GM23338 (cell line): ENCODE measurements around the gene GBX1. TPM values are rescaled to one million over a fixed set of nuclear protein-coding genes. Genes with fewer than 3 reads are reported as not detected.

Source experiments
- ATAC-seq: fragments of 200-7000 bp; cut with Tn5 transposase; 3 replicates; pipeline ENCODE4 v1.9.1; 2020
- DNase-seq: peaks from one replicate; pipeline ENCODE4 v3.0.0-alpha.2; 2015; ENCODE audit warnings: low spot score
- H2AFZ ChIP-seq: fragments of 200-600 bp; sonication (generic); 2 replicates; pipeline ENCODE4 v1.8.0; 2016; ENCODE audit warnings: antibody characterized with exemption, mild to moderate bottlenecking, moderate library complexity
- H3F3A ChIP-seq: fragments of 200-600 bp; sonication (generic); replicated peaks from 2 replicates; pipeline ENCODE4 v1.8.0; 2017; ENCODE audit warnings: antibody characterized with exemption, mixed run types, low read depth
- H3K27ac ChIP-seq: fragments of 200-600 bp; sonication (generic); 2 replicates; pipeline ENCODE4 v1.6.1; 2016; ENCODE audit warnings: low read depth
- H3K27me3 ChIP-seq: fragments of 200-600 bp; sonication (generic); 2 replicates; pipeline ENCODE4 v1.8.0; 2016; ENCODE audit warnings: mild to moderate bottlenecking, mixed run types, moderate library complexity; ENCODE audit not compliant: insufficient read depth
- H3K36me3 ChIP-seq: fragments of 200-600 bp; sonication (generic); 2 replicates; pipeline ENCODE4 v1.8.0; 2016; ENCODE audit warnings: mild to moderate bottlenecking; ENCODE audit not compliant: insufficient read depth
- H3K4me1 ChIP-seq: fragments of 200-600 bp; sonication (generic); 2 replicates; pipeline ENCODE4 v1.8.0; 2016; ENCODE audit warnings: mild to moderate bottlenecking, moderate library complexity; ENCODE audit not compliant: insufficient read depth
- H3K4me2 ChIP-seq: fragments of 200-600 bp; sonication (generic); 2 replicates; pipeline ENCODE4 v1.7.1; 2017; ENCODE audit warnings: mixed run types
- H3K4me3 ChIP-seq: fragments of 200-600 bp; sonication (generic); 2 replicates; pipeline ENCODE4 v1.6.1; 2016; ENCODE audit warnings: mixed run types
- H3K79me2 ChIP-seq: fragments of 200-600 bp; sonication (generic); replicated peaks from 2 replicates; pipeline ENCODE4 v1.8.0; 2017; ENCODE audit warnings: mild to moderate bottlenecking; ENCODE audit not compliant: insufficient read depth
- H3K9me2 ChIP-seq: fragments of 200-600 bp; sonication (generic); 2 replicates; pipeline ENCODE4 v1.8.0; 2017; ENCODE audit not compliant: insufficient read depth
- H4K20me1 ChIP-seq: fragments of 200-600 bp; sonication (generic); replicated peaks from 2 replicates; pipeline ENCODE4 v1.8.0; 2017; ENCODE audit warnings: mild to moderate bottlenecking; ENCODE audit not compliant: insufficient read depth
- H3K27ac Mint-ChIP-seq: 2 replicates; pipeline ENCODE4 v1.8.0; 2020; ENCODE audit warnings: inconsistent platforms, mild to moderate bottlenecking, moderate library complexity, mixed read lengths
- H3K27me3 Mint-ChIP-seq: 3 replicates; pipeline ENCODE4 v1.8.0; 2022; ENCODE audit warnings: low read depth, mild to moderate bottlenecking, moderate library complexity, mixed read lengths, inconsistent platforms; ENCODE audit not compliant: insufficient read depth, poor library complexity
- H3K36me3 Mint-ChIP-seq: 3 replicates; pipeline ENCODE4 v1.8.0; 2021; ENCODE audit warnings: low read depth, mild to moderate bottlenecking, inconsistent platforms, moderate library complexity, mixed read lengths
- H3K4me1 Mint-ChIP-seq: 3 replicates; pipeline ENCODE4 v1.8.0; 2020; ENCODE audit warnings: mild to moderate bottlenecking, inconsistent platforms, mixed read lengths
- H3K4me3 Mint-ChIP-seq: 3 replicates; pipeline ENCODE4 v1.8.0; 2021; ENCODE audit warnings: moderate library complexity, mild to moderate bottlenecking, inconsistent platforms, mixed read lengths
- H3K9me3 Mint-ChIP-seq: 3 replicates; pipeline ENCODE4 v1.8.0; 2020; ENCODE audit warnings: moderate library complexity, mild to moderate bottlenecking, inconsistent platforms, mixed read lengths
- CREB1 ChIP-seq: fragments of 250-450 bp; sonication (Bioruptor Pico); IDR thresholded peaks from 2 replicates; pipeline ENCODE4 v1.5.0; 2020; ENCODE audit warnings: low read depth, mild to moderate bottlenecking, moderate library complexity
- CTCF ChIP-seq, 2 experiments: fragments of 200-600 bp in 1 of 2; sonication (generic) in 1 of 2; conservative IDR thresholded peaks; 2 replicates each; pipeline versions ENCODE4 v1.5.1 to v1.6.1; 2016 to 2017; ENCODE audit warnings: antibody characterized with exemption in 2 of 2, low read depth in 2 of 2, mild to moderate bottlenecking in 2 of 2, moderate library complexity in 1 of 2
- EZH2 ChIP-seq: fragments of 200-600 bp; sonication (generic); IDR thresholded peaks from one replicate; pipeline ENCODE4 v1.8.0; 2017; ENCODE audit warnings: antibody characterized with exemption, mild to moderate bottlenecking, low read depth; ENCODE audit not compliant: unreplicated experiment
- EZH2phosphoT487 ChIP-seq: fragments of 200-600 bp; sonication (generic); IDR thresholded peaks from one replicate; pipeline ENCODE4 v1.8.1; 2018; ENCODE audit warnings: antibody characterized with exemption; ENCODE audit not compliant: unreplicated experiment
- JUNB ChIP-seq: IDR thresholded peaks from one replicate; pipeline ENCODE4 v1.6.1; 2016; ENCODE audit warnings: antibody characterized with exemption; ENCODE audit not compliant: unreplicated experiment
- NANOG ChIP-seq: IDR thresholded peaks from 2 replicates; pipeline ENCODE4 v1.6.1; 2016; ENCODE audit warnings: antibody characterized with exemption, borderline replicate concordance
- POLR2AphosphoS5 ChIP-seq: IDR thresholded peaks from 2 replicates; pipeline ENCODE4 v1.6.1; 2016; ENCODE audit warnings: antibody characterized with exemption, low read depth
- STAT1 ChIP-seq: IDR thresholded peaks from one replicate; pipeline ENCODE4 v1.6.1; 2016; ENCODE audit warnings: antibody characterized with exemption; ENCODE audit not compliant: unreplicated experiment
- ZNF114 ChIP-seq: fragments of 250-450 bp; sonication (Bioruptor Pico); IDR thresholded peaks from 2 replicates; pipeline ENCODE4 v1.5.0; 2020; ENCODE audit warnings: mild to moderate bottlenecking, moderate library complexity
- ZNF331 ChIP-seq: fragments of 250-450 bp; sonication (Bioruptor Pico); IDR thresholded peaks from 2 replicates; pipeline ENCODE4 v1.5.0; 2020; ENCODE audit warnings: low read depth, mild to moderate bottlenecking, moderate library complexity
- ZNF462 ChIP-seq: fragments of 250-450 bp; sonication (Bioruptor Pico); IDR thresholded peaks from 2 replicates; pipeline ENCODE4 v1.5.0; 2020; ENCODE audit warnings: mild to moderate bottlenecking, moderate library complexity
- polyA plus RNA-seq: library from polyadenylated mRNA; unstranded; fragments of >200 nt; fragmentation: Nextera tagmentation; extraction: Ambion mirVana; gene quantifications from 2 replicates; pipeline ENCODE4 v1.2.1, GENCODE V29; 2016
- total RNA-seq: library from RNA; depleted of rRNA; stranded (reverse); fragments of >200 nt; shearing (Covaris generic); gene quantifications from 2 replicates; pipeline ENCODE4 v1.2.3, GENCODE V29; 2014
- TF ChIP-seq, protein P1 (sequence below): IDR thresholded peaks from 2 replicates; pipeline ENCODE4 v1.6.1; 2016; ENCODE audit warnings: antibody characterized with exemption
- TF ChIP-seq, protein P2 (sequence below): IDR thresholded peaks from one replicate; pipeline ENCODE4 v1.6.1; 2018; ENCODE audit warnings: antibody characterized with exemption; ENCODE audit not compliant: unreplicated experiment

The GBX1 gene
- total and polyA plus RNA-seq, 2 experiments from 2014 or later, result 0.24 TPM; not detected in 1

DNA sequence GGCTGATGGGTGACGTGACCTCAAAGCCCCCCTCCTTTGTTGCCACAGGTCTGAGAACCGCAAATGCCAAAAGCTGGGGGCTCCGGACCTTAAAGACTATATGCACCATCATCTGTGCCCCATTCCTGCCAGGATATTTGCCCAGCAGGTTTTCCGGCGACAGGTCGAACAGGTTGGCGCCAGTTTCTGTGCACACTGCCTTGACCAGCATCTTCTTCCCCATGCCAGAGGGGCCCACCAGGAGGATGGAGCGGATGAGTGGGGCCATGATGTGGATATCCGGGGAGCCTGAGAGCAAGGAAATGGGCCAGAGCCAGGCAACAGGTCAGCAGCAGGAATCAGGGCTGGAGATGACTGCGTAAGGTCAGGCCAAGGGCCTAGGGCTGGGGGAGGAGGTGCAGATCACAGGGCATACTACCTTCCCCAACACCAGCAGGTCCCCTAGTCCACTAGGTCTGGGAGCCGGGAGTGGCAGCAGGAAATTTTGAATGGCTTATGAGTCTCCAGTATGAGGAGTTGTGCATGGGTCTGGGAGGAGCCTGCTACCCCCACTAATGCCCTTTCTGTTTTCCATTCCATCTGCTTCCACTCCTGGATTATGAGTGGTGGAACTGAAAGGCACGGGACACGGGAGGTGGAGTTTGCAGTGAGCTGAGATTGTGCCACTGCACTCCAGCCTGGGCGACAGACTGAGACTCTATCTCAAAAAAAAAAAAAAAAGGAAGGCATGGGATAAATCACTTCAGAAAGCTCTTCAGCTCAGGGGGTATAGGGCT lies 25.9 kb upstream of the GBX1 start:
- DNase-seq, result no peak
- H3K4me1 ChIP-seq, result peaks cover 2% of the 10 kb centered on the region; the same call in 1 of the 2 replicates
- H3K79me2 ChIP-seq, result no peaks in the 10 kb centered on the region
- Mint-ChIP-seq H3K4me3 (no peak overlapping the region), H3K27me3 (peaks cover under 1% of the 10 kb centered on the region), H3K27ac (no peak overlapping the region), H3K36me3 (no peaks in the 10 kb centered on the region), H3K9me3 (no peaks in the 10 kb centered on the region), H3K4me1 (no peaks in the 10 kb centered on the region)
- no peak for ATAC-seq
- no peak overlapping the region for H3K4me3 ChIP-seq
- no peak overlapping the region for H3K4me2 ChIP-seq
- H3K27me3 ChIP-seq, result no peaks in the 10 kb centered on the region
- H2AFZ ChIP-seq, result no peak overlapping the region
- H3F3A ChIP-seq, result no peaks in the 10 kb centered on the region
- no peak overlapping the region for H3K27ac ChIP-seq
- no peaks in the 10 kb centered on the region for H4K20me1 ChIP-seq
- H3K9me2 ChIP-seq, result no peaks in the 10 kb centered on the region
- no peaks in the 10 kb centered on the region for H3K36me3 ChIP-seq
- TF ChIP-seq, protein P1, sequence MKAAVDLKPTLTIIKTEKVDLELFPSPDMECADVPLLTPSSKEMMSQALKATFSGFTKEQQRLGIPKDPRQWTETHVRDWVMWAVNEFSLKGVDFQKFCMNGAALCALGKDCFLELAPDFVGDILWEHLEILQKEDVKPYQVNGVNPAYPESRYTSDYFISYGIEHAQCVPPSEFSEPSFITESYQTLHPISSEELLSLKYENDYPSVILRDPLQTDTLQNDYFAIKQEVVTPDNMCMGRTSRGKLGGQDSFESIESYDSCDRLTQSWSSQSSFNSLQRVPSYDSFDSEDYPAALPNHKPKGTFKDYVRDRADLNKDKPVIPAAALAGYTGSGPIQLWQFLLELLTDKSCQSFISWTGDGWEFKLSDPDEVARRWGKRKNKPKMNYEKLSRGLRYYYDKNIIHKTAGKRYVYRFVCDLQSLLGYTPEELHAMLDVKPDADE, result no peak
- TF ChIP-seq STAT1, result no peak
- no peak for TF ChIP-seq EZH2phosphoT487
- no peak for TF ChIP-seq ZNF331 (CRISPR knock-in tag)
- no peak for TF ChIP-seq ZNF114 (CRISPR knock-in tag)
- TF ChIP-seq EZH2, result no peak
- TF ChIP-seq ZNF462 (CRISPR knock-in tag), result no peak
- TF ChIP-seq, protein P2, sequence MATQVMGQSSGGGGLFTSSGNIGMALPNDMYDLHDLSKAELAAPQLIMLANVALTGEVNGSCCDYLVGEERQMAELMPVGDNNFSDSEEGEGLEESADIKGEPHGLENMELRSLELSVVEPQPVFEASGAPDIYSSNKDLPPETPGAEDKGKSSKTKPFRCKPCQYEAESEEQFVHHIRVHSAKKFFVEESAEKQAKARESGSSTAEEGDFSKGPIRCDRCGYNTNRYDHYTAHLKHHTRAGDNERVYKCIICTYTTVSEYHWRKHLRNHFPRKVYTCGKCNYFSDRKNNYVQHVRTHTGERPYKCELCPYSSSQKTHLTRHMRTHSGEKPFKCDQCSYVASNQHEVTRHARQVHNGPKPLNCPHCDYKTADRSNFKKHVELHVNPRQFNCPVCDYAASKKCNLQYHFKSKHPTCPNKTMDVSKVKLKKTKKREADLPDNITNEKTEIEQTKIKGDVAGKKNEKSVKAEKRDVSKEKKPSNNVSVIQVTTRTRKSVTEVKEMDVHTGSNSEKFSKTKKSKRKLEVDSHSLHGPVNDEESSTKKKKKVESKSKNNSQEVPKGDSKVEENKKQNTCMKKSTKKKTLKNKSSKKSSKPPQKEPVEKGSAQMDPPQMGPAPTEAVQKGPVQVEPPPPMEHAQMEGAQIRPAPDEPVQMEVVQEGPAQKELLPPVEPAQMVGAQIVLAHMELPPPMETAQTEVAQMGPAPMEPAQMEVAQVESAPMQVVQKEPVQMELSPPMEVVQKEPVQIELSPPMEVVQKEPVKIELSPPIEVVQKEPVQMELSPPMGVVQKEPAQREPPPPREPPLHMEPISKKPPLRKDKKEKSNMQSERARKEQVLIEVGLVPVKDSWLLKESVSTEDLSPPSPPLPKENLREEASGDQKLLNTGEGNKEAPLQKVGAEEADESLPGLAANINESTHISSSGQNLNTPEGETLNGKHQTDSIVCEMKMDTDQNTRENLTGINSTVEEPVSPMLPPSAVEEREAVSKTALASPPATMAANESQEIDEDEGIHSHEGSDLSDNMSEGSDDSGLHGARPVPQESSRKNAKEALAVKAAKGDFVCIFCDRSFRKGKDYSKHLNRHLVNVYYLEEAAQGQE, result no peak
- no peak for TF ChIP-seq CTCF (conservative IDR thresholded peaks at IDR 0.05; ENCODE audit: low read depth in 2 of 2)
- TF ChIP-seq CREB1 (CRISPR knock-in tag), result no peak
- TF ChIP-seq POLR2AphosphoS5, result no peak
- no peak for TF ChIP-seq JUNB
- TF ChIP-seq NANOG, result no peak
